HEK293 (cell line): ENCODE results near the gene ISOC2.

Experiments
- GLIS1 ChIP-seq: fragments of 450-650 bp; formaldehyde crosslinking; IDR thresholded peaks from 2 replicates; pipeline ENCODE4 v1.5.1; 2016; ENCODE audit warnings: missing biosample characterization, missing genetic modification characterization
- KLF16 ChIP-seq: fragments of 450-650 bp; formaldehyde crosslinking; IDR thresholded peaks from 2 replicates; pipeline ENCODE4 v1.5.1; 2017; ENCODE audit warnings: missing biosample characterization, missing genetic modification characterization
- KLF9 ChIP-seq: fragments of 450-650 bp; formaldehyde crosslinking; IDR thresholded peaks from 2 replicates; pipeline ENCODE4 v1.5.1; 2016; ENCODE audit warnings: missing biosample characterization, missing genetic modification characterization, low read depth
- SP7 ChIP-seq: fragments of 450-650 bp; formaldehyde crosslinking; IDR thresholded peaks from 2 replicates; pipeline ENCODE4 v1.5.1; 2016; ENCODE audit warnings: missing biosample characterization, missing genetic modification characterization
- ZBTB17 ChIP-seq: fragments of 450-650 bp; formaldehyde crosslinking; IDR thresholded peaks from 2 replicates; pipeline ENCODE4 v1.5.1; 2016; ENCODE audit warnings: missing biosample characterization, missing genetic modification characterization
- ZBTB20 ChIP-seq: fragments of 450-650 bp; formaldehyde crosslinking; IDR thresholded peaks from 2 replicates; pipeline ENCODE4 v1.5.1; 2016; ENCODE audit warnings: missing biosample characterization, missing genetic modification characterization
- ZEB2 ChIP-seq: fragments of 450-650 bp; formaldehyde crosslinking; IDR thresholded peaks from 2 replicates; pipeline ENCODE4 v1.5.1; 2016; ENCODE audit warnings: missing biosample characterization, missing genetic modification characterization
- ZNF202 ChIP-seq: fragments of 450-650 bp; formaldehyde crosslinking; IDR thresholded peaks from 2 replicates; pipeline ENCODE4 v1.5.1; 2016; ENCODE audit warnings: missing biosample characterization, missing genetic modification characterization, borderline replicate concordance
- ZNF223 ChIP-seq: fragments of 450-650 bp; formaldehyde crosslinking; IDR thresholded peaks from 2 replicates; pipeline ENCODE4 v1.5.1; 2016; ENCODE audit warnings: missing biosample characterization, missing genetic modification characterization
- ZNF24 ChIP-seq: fragments of 450-650 bp; formaldehyde crosslinking; IDR thresholded peaks from 2 replicates; pipeline ENCODE4 v1.5.1; 2016; ENCODE audit warnings: missing biosample characterization, missing genetic modification characterization
- ZNF560 ChIP-seq: fragments of 450-650 bp; formaldehyde crosslinking; IDR thresholded peaks from 2 replicates; pipeline ENCODE4 v1.5.1; 2017; ENCODE audit warnings: missing biosample characterization, missing genetic modification characterization, borderline replicate concordance
- TF ChIP-seq, protein P1 (sequence below): fragments of 450-650 bp; formaldehyde crosslinking; IDR thresholded peaks from 2 replicates; pipeline ENCODE4 v1.5.1; 2016; ENCODE audit warnings: missing biosample characterization, missing genetic modification characterization
- TF ChIP-seq, protein P2 (sequence below): fragments of 450-650 bp; formaldehyde crosslinking; IDR thresholded peaks from 2 replicates; pipeline ENCODE4 v1.5.1; 2016; ENCODE audit warnings: missing biosample characterization, missing genetic modification characterization
- TF ChIP-seq, protein P3 (sequence below): fragments of 450-650 bp; formaldehyde crosslinking; IDR thresholded peaks from 2 replicates; pipeline ENCODE4 v1.5.1; 2017; ENCODE audit warnings: missing biosample characterization, missing genetic modification characterization
- TF ChIP-seq, protein P4 (sequence below): fragments of 450-650 bp; formaldehyde crosslinking; IDR thresholded peaks from 2 replicates; pipeline ENCODE4 v1.5.1; 2016; ENCODE audit warnings: missing biosample characterization, missing genetic modification characterization
- TF ChIP-seq, protein P5 (sequence below): fragments of 450-650 bp; formaldehyde crosslinking; IDR thresholded peaks from 2 replicates; pipeline ENCODE4 v1.5.1; 2016; ENCODE audit warnings: missing biosample characterization, missing genetic modification characterization
- TF ChIP-seq, protein P6 (sequence below): fragments of 450-650 bp; formaldehyde crosslinking; IDR thresholded peaks from 2 replicates; pipeline ENCODE4 v1.5.1; 2016; ENCODE audit warnings: missing biosample characterization, missing genetic modification characterization
- TF ChIP-seq, protein P7 (sequence below): fragments of 450-650 bp; formaldehyde crosslinking; IDR thresholded peaks from 2 replicates; pipeline ENCODE4 v1.5.1; 2016; ENCODE audit warnings: missing biosample characterization, missing genetic modification characterization
- TF ChIP-seq, protein P8 (sequence below): fragments of 450-650 bp; formaldehyde crosslinking; IDR thresholded peaks from 2 replicates; pipeline ENCODE4 v1.5.1; 2016; ENCODE audit warnings: missing biosample characterization, missing genetic modification characterization

ISOC2 gene

DNA sequence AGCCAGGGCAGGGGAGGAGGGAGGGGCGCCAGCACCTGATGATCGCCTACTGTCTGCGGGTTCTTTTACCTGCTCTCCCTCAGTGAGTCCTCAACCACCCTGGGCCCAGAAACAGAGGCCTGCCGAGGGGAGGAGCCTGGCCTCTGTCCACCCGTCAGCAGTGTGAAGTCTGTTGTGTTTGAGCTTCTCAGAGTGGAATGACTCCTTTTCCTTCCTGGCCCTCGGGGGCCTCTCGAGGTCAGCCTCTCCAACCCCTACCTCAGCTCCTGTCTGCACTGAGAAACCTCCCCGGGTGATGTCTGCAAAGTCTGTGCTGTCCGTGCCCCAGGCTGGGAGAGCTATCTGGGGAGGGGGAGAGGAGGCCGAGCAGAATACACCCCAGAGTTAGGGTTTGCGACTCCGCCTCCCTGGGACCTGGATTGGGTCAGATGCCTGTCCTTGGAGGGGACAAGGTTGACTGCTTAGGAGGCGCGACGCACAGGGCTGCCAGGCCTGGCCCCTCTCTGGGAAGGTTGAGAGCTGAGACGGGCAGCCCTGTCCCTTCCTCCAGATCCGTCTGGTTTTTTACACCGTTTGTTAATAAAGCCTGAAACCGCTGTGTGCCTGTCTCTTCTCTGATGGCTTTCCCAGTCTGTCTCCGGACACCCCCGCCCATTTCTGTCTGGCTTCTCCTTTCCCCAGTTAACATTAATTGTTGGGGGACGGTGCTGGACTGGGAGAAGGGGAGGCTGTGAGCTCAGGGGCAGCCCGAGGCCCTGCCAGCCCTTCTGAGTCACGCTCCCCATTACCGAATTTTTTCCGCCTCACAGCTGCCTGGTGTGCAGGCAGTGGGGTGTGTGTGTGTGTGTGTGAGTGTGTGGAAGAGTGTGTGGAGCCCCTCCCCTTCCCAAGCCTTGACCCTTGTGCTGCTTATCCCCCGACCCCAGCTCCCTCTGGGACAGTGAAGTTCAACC is 25.8 kb upstream of the ISOC2 start (continued):
- no peak for TF ChIP-seq ZNF560 (tag by site-specific recombination)
- TF ChIP-seq, protein P1, sequence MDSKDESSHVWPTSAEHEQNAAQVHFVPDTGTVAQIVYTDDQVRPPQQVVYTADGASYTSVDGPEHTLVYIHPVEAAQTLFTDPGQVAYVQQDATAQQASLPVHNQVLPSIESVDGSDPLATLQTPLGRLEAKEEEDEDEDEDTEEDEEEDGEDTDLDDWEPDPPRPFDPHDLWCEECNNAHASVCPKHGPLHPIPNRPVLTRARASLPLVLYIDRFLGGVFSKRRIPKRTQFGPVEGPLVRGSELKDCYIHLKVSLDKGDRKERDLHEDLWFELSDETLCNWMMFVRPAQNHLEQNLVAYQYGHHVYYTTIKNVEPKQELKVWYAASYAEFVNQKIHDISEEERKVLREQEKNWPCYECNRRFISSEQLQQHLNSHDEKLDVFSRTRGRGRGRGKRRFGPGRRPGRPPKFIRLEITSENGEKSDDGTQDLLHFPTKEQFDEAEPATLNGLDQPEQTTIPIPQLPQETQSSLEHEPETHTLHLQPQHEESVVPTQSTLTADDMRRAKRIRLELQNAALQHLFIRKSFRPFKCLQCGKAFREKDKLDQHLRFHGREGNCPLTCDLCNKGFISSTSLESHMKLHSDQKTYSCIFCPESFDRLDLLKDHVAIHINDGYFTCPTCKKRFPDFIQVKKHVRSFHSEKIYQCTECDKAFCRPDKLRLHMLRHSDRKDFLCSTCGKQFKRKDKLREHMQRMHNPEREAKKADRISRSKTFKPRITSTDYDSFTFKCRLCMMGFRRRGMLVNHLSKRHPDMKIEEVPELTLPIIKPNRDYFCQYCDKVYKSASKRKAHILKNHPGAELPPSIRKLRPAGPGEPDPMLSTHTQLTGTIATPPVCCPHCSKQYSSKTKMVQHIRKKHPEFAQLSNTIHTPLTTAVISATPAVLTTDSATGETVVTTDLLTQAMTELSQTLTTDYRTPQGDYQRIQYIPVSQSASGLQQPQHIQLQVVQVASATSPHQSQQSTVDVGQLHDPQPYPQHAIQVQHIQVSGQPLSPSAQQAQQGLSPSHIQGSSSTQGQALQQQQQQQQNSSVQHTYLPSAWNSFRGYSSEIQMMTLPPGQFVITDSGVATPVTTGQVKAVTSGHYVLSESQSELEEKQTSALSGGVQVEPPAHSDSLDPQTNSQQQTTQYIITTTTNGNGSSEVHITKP (tag by site-specific recombination) = no peak
- TF ChIP-seq, protein P2, sequence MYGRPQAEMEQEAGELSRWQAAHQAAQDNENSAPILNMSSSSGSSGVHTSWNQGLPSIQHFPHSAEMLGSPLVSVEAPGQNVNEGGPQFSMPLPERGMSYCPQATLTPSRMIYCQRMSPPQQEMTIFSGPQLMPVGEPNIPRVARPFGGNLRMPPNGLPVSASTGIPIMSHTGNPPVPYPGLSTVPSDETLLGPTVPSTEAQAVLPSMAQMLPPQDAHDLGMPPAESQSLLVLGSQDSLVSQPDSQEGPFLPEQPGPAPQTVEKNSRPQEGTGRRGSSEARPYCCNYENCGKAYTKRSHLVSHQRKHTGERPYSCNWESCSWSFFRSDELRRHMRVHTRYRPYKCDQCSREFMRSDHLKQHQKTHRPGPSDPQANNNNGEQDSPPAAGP (tag by site-specific recombination) = peak; percentile 84; the same call in 1 of the 2 replicates
- TF ChIP-seq, protein P3, sequence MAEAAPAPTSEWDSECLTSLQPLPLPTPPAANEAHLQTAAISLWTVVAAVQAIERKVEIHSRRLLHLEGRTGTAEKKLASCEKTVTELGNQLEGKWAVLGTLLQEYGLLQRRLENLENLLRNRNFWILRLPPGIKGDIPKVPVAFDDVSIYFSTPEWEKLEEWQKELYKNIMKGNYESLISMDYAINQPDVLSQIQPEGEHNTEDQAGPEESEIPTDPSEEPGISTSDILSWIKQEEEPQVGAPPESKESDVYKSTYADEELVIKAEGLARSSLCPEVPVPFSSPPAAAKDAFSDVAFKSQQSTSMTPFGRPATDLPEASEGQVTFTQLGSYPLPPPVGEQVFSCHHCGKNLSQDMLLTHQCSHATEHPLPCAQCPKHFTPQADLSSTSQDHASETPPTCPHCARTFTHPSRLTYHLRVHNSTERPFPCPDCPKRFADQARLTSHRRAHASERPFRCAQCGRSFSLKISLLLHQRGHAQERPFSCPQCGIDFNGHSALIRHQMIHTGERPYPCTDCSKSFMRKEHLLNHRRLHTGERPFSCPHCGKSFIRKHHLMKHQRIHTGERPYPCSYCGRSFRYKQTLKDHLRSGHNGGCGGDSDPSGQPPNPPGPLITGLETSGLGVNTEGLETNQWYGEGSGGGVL (tag by site-specific recombination) = peak; percentile 91
- TF ChIP-seq ZNF223 = 0 out of 2 replicates have a peak, but pooled peaks have one; percentile 54
- TF ChIP-seq, protein P4, sequence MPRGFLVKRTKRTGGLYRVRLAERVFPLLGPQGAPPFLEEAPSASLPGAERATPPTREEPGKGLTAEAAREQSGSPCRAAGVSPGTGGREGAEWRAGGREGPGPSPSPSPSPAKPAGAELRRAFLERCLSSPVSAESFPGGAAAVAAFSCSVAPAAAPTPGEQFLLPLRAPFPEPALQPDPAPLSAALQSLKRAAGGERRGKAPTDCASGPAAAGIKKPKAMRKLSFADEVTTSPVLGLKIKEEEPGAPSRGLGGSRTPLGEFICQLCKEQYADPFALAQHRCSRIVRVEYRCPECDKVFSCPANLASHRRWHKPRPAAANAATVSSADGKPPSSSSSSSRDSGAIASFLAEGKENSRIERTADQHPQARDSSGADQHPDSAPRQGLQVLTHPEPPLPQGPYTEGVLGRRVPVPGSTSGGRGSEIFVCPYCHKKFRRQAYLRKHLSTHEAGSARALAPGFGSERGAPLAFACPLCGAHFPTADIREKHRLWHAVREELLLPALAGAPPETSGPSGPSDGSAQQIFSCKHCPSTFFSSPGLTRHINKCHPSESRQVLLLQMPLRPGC (tag by site-specific recombination) = 0 out of 2 replicates have a peak, but pooled peaks have one; percentile 18
- TF ChIP-seq, protein P5, sequence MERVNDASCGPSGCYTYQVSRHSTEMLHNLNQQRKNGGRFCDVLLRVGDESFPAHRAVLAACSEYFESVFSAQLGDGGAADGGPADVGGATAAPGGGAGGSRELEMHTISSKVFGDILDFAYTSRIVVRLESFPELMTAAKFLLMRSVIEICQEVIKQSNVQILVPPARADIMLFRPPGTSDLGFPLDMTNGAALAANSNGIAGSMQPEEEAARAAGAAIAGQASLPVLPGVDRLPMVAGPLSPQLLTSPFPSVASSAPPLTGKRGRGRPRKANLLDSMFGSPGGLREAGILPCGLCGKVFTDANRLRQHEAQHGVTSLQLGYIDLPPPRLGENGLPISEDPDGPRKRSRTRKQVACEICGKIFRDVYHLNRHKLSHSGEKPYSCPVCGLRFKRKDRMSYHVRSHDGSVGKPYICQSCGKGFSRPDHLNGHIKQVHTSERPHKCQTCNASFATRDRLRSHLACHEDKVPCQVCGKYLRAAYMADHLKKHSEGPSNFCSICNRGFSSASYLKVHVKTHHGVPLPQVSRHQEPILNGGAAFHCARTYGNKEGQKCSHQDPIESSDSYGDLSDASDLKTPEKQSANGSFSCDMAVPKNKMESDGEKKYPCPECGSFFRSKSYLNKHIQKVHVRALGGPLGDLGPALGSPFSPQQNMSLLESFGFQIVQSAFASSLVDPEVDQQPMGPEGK (tag by site-specific recombination) = peak; percentile 75
- peak; percentile 92 for TF ChIP-seq SP7
- TF ChIP-seq, protein P6, sequence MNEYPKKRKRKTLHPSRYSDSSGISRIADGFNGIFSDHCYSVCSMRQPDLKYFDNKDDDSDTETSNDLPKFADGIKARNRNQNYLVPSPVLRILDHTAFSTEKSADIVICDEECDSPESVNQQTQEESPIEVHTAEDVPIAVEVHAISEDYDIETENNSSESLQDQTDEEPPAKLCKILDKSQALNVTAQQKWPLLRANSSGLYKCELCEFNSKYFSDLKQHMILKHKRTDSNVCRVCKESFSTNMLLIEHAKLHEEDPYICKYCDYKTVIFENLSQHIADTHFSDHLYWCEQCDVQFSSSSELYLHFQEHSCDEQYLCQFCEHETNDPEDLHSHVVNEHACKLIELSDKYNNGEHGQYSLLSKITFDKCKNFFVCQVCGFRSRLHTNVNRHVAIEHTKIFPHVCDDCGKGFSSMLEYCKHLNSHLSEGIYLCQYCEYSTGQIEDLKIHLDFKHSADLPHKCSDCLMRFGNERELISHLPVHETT (tag by site-specific recombination) = 0 out of 2 replicates have a peak, but pooled peaks have one; percentile 55
- TF ChIP-seq, protein P7, sequence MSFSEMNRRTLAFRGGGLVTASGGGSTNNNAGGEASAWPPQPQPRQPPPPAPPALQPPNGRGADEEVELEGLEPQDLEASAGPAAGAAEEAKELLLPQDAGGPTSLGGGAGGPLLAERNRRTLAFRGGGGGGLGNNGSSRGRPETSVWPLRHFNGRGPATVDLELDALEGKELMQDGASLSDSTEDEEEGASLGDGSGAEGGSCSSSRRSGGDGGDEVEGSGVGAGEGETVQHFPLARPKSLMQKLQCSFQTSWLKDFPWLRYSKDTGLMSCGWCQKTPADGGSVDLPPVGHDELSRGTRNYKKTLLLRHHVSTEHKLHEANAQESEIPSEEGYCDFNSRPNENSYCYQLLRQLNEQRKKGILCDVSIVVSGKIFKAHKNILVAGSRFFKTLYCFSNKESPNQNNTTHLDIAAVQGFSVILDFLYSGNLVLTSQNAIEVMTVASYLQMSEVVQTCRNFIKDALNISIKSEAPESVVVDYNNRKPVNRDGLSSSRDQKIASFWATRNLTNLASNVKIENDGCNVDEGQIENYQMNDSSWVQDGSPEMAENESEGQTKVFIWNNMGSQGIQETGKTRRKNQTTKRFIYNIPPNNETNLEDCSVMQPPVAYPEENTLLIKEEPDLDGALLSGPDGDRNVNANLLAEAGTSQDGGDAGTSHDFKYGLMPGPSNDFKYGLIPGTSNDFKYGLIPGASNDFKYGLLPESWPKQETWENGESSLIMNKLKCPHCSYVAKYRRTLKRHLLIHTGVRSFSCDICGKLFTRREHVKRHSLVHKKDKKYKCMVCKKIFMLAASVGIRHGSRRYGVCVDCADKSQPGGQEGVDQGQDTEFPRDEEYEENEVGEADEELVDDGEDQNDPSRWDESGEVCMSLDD (tag by site-specific recombination) = peak; percentile 76
- TF ChIP-seq ZNF202 (tag by site-specific recombination) = no peak
- peak; percentile 52 for TF ChIP-seq ZBTB20
- peak; percentile 50; the same call in 1 of the 2 replicates for TF ChIP-seq ZNF24 (tag by site-specific recombination)
- TF ChIP-seq KLF16 (tag by site-specific recombination) = peak; percentile 87
- TF ChIP-seq KLF9 (tag by site-specific recombination) = peak; percentile 86
- peak; percentile 75 for TF ChIP-seq ZEB2 (tag by site-specific recombination)
- peak; percentile 68 for TF ChIP-seq GLIS1 (tag by site-specific recombination)
- TF ChIP-seq ZBTB17 (tag by site-specific recombination) = peak; percentile 56
- TF ChIP-seq, protein P8, sequence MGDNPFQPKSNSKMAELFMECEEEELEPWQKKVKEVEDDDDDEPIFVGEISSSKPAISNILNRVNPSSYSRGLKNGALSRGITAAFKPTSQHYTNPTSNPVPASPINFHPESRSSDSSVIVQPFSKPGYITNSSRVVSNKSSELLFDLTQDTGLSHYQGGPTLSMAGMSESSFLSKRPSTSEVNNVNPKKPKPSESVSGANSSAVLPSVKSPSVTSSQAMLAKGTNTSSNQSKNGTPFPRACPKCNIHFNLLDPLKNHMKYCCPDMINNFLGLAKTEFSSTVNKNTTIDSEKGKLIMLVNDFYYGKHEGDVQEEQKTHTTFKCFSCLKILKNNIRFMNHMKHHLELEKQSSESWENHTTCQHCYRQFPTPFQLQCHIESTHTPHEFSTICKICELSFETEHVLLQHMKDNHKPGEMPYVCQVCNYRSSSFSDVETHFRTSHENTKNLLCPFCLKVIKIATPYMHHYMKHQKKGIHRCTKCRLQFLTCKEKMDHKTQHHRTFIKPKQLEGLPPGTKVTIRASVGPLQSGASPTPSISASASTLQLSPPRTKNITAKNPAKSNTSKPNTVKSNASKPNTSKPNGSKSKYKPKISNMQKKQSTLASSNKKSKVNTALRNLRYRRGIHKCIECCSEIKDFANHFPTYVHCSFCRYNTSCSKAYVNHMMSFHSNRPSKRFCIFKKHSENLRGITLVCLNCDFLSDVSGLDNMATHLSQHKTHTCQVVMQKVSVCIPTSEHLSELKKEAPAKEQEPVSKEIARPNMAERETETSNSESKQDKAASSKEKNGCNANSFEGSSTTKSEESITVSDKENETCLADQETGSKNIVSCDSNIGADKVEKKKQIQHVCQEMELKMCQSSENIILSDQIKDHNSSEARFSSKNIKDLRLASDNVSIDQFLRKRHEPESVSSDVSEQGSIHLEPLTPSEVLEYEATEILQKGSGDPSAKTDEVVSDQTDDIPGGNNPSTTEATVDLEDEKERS (tag by site-specific recombination) = peak; percentile 30; the same call in 1 of the 2 replicates
